ENCODE measurements around the gene SLC24A1. TPM values are rescaled to one million over a fixed set of nuclear protein-coding genes. Genes with fewer than 3 reads are reported as not detected.
A peak's percentile ranks its signal among the peaks of the same experiment; 100 is the strongest.

SLC24A1 gene
- total RNA-seq, 1 donor, result 5.2 TPM

DNA sequence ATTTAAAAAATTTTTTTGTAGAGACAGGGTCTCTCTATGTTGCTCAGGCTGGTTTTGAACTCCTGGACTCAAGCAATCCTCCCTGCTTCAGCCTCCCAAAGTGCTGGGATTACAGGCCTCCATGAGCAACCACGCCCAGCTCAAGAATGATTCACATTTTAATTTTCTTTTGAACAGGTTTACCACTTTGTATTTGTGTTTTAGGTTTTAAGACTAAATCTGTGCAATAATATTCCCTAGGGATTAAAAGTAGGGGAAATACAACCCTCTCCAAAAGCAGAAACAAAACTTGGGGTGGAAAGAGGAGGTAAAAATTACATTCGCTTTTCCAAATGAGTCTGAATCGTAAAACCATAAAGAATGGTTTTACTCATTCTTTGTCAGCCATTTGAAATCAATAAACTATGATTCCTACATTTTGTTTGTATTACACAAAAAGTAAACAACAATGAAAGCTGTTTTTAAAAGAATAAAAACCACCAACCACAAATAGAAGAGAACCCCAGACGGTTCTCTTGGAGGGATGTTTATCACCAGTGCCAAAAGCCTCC is 37.8 kb downstream of the SLC24A1 start:
- TF ChIP-seq, protein P1, sequence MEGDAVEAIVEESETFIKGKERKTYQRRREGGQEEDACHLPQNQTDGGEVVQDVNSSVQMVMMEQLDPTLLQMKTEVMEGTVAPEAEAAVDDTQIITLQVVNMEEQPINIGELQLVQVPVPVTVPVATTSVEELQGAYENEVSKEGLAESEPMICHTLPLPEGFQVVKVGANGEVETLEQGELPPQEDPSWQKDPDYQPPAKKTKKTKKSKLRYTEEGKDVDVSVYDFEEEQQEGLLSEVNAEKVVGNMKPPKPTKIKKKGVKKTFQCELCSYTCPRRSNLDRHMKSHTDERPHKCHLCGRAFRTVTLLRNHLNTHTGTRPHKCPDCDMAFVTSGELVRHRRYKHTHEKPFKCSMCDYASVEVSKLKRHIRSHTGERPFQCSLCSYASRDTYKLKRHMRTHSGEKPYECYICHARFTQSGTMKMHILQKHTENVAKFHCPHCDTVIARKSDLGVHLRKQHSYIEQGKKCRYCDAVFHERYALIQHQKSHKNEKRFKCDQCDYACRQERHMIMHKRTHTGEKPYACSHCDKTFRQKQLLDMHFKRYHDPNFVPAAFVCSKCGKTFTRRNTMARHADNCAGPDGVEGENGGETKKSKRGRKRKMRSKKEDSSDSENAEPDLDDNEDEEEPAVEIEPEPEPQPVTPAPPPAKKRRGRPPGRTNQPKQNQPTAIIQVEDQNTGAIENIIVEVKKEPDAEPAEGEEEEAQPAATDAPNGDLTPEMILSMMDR (IDR thresholded peaks at IDR 0.05; ENCODE audit: insufficient read depth, low read depth, low read length), result no peak
- no peak overlapping the region for H3K4me3 ChIP-seq (ENCODE audit: low read depth, low read length)
- peak; percentile 36 for DNase-seq (ENCODE audit: low read depth)

DNA sequence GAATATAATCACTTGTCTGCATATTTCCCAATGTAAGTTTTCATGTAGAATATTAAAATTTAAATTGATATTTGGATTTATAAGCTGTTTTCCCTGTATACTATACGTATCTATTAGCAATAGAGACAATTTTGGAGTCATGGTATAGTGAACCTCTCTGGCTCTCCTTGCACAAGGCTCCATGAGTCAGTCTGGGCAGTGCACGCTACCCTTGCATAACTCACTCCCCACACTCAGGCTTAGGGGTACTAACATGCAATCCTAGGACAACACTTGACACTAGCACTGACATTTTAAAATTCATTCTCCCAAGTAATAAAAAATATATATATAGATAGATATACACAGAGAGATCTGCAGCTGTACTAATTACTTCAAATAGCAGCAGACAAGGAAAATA is 39.2 kb downstream of the SLC24A1 start:
- peak; percentile 65 for DNase-seq (ENCODE audit: low read depth)
- no peak overlapping the region for H3K4me3 ChIP-seq (ENCODE audit: low read depth, low read length)
- TF ChIP-seq, protein P1 (IDR thresholded peaks at IDR 0.05; ENCODE audit: insufficient read depth, low read depth, low read length), result no peak

DNA sequence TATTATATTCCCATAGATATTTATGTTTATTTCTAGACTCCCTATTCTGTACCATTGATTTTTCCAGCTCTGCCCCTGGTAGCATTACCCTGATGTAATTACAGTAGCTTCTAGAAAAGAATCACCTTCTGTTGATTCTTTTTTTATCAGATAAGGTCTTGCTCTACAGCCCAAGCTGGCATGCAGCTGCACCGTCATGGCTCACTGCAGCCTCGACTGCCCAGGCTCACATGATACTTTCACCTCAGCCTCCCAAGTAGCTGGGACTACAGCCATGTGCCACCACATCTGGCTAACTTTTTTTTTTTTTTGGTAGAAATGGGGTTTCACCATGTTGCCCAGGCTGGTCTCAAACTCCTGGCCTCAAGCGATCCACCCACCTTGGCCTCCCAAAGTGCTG is 41.8 kb downstream of the SLC24A1 start:
- DNase-seq (ENCODE audit: low read depth), result no peak
- TF ChIP-seq, protein P1 (IDR thresholded peaks at IDR 0.05; ENCODE audit: insufficient read depth, low read depth, low read length), result no peak
- no peak overlapping the region for H3K4me3 ChIP-seq (ENCODE audit: low read depth, low read length)

DNA sequence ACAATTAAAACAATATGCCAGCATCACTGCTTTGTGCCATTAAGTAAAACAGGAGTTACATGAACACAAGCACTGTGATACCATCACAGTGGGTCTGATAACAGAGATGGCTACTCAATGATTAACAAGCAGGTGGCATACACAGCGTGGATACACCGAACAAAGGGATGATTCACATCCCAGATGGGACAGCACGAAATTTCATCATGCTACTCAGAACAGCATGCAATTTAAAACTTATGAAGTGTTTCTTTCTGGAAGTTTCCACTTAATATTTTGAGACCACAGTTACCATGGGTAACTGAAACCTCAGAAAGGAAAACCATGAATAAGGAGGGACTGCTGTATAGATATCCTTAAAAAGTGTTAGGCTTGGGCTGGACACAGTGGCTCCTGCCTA is 44.5 kb downstream of the SLC24A1 start:
- TF ChIP-seq, protein P1 (IDR thresholded peaks at IDR 0.05; ENCODE audit: insufficient read depth, low read depth, low read length), result no peak
- DNase-seq (ENCODE audit: low read depth), result peak; percentile 66
- H3K4me3 ChIP-seq (ENCODE audit: low read depth, low read length), result no peak overlapping the region

DNA sequence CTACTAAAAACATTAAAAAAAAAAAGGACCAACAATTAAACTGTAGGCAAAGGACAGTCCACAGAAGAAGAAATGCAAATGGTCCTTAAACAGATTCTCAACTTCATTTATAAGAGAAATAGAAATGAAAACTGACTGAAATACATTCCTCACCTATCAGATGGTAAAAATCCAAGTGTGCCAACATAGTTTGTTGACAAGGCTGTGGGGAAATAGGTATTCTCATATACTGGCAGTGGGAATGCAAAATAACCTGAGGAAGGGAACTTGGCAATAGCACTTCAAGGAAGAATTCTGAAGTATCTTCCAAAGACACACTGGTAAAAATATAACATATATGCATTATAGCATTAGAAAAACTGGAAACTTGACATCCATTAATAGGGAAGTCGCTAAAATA is 53.8 kb downstream of the SLC24A1 start:
- no peak overlapping the region for H3K4me3 ChIP-seq (ENCODE audit: low read depth, low read length)
- TF ChIP-seq, protein P1 (IDR thresholded peaks at IDR 0.05; ENCODE audit: insufficient read depth, low read depth, low read length), result no peak

DNA sequence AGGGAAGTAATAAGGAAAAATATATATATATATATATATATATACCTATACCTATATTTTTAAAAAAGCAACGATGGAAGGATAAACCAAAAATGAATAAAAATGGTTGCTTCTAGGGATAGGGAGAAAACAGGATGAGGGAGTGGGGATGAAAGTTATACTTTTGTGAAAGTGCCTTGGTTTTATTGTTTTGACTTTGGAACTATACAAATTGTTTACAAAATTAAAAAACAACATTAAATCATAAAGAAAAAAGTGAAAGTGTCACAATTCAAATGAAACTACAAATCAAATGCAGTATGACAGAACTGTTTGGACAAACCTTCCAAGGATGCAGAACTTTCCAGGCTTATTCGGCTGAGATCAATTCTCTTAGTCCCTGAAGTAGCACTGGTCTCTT is 54.4 kb downstream of the SLC24A1 start:
- H3K4me3 ChIP-seq (ENCODE audit: low read depth, low read length), result no peak overlapping the region
- TF ChIP-seq, protein P1 (IDR thresholded peaks at IDR 0.05; ENCODE audit: insufficient read depth, low read depth, low read length), result no peak
- no peak for DNase-seq (ENCODE audit: low read depth)

More for the DNA sequence above, 53.8 kb downstream of the SLC24A1 start:
- no peak for DNase-seq (ENCODE audit: low read depth)

DNA sequence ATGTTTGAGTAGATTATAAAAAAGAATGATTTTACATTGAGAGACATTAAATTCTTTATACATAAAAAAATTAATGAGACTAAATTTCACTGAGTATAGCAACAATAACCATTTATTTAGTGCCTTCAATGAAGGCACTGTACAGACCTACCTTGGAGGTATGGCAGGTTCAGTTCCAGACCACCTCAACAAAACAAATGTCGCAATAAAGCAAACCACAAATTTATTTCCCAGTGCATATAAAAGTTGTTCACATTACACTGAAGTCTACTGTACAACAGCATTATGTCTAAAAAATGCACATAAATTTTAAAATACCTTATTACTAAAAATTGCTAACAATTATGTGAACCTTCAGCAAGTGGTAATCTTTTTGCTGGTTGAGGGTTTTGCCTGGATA is 58.8 kb downstream of the SLC24A1 start:
- no peak overlapping the region for H3K4me3 ChIP-seq (ENCODE audit: low read depth, low read length)
- no peak for DNase-seq (ENCODE audit: low read depth)
- TF ChIP-seq, protein P1 (IDR thresholded peaks at IDR 0.05; ENCODE audit: insufficient read depth, low read depth, low read length), result no peak

Measured in fibroblast of villous mesenchyme (primary cell).